NCI-H146 treated with DMSO at 0.1 percent for 48 hours (cell line): Measurements from ENCODE around the gene DACH1.
"Not testable (repeated sequence)": the region's sequence is repeated elsewhere in the genome, so short reads cannot be mapped to it uniquely, and the experiment has no call there.

Experiments used
- DNase-seq: peaks from one replicate; lab custom pipeline; 2025; ENCODE audit not compliant: unreplicated experiment; lab: John Stamatoyannopoulos, UW

The DACH1 gene

DNA sequence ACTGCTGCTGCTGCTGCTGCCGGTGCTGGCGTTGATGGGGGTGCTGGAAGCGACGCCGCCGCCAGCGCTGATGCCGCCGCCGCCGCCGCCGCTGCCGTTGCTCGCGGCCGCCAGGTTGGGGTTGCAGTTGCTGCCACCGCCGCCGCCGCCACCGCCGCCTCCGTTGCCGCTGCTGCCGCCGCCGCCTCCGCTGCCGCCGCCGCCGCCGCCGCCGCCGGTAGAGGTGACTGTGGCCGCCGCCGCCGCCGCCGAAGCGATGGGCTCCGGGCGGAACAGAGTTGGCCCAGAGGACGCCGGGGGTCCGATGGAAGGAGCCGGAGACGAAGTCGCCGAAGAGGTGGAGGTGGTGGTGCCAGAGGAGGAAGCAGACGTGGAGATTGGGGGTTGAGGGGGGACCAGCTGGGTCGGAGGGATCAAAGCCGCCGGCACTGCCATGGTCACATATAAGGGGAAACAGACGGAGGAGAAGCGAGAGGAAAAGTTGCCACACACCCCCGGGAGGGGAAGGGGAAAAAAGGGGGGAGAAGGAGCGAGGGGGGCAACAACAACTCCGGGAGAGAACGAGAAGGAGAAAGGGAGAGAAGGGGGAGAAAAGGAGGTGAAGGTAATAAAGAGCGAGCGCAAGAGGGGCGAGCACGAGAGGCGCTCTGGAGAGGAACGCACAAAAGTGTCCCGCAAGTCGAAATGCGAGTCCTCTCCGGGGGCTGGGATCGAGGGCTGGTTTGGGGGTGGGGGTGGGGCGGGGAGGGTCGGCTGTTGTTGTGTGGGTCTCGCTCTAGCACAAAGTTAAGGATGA is 471 bp downstream of the DACH1 start:
- DNase-seq: peak; percentile 40

DNA sequence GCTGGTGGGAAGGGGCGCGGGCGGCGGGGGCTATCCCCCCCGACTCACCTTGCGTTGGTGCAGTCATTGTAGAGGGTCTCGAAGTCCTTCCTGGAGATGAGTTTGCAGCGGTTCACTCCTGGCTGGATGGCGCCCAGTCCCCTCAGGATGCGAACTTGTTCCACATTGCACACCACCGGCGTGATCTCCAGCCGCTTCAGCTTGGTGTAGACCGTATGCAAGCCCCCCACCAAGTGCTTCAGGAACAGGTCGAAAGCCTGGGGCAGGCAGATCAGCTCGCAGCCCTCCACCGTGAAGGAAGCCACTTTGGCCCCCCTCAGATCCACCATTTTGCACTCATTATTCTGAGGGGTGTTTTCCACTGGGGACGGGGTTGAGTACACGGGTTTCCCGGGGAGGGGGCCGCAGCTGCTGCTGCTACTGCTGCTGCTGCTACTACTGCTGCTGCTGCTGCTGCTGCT is 1.1 kb downstream of the DACH1 start:
- DNase-seq: peak; percentile 40

DNA sequence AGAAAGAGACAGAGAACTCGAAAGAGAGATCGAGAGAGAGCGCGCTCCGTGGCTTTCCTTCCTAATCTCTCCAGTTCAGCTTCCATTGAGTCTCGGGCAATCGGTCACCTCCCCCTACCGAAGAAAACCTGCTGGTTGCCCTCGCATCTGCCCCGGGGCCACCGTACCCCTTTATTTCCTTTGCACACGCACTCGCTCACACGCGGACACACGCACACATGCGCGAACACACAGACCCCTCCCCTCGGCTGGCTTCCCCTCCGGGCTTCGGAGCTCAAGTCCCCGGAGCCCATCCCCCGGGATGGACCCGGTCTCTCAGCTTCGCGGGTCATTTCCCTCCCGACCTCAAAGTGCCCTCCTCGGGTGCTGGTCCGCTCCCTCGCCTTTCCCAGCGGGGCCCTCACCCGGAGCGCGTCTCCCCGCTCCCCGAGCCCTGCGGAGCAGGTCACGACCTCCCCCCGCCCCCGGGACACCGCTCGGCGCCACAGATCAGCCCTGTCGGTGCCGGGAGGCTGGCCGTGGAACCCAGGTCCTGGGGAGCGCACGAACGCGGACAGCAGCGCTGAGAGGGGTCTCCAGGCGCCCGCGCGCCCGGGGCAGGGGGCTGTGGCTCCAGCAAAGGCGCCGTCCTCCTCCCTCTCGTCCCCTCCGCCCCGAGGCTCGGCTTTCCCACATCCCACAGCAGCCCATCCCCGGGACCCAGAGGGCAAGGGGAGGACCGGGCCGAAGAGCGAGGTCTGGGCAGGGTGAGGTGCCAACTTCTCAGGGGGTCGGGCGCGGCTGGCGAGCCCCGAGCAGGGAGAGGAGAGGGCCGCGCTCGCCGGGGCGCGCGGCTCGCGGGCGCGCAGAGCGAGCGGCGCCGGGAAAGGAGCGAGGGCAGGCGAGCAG is 1.8 kb downstream of the DACH1 start:
- peak; percentile 51 for DNase-seq

DNA sequence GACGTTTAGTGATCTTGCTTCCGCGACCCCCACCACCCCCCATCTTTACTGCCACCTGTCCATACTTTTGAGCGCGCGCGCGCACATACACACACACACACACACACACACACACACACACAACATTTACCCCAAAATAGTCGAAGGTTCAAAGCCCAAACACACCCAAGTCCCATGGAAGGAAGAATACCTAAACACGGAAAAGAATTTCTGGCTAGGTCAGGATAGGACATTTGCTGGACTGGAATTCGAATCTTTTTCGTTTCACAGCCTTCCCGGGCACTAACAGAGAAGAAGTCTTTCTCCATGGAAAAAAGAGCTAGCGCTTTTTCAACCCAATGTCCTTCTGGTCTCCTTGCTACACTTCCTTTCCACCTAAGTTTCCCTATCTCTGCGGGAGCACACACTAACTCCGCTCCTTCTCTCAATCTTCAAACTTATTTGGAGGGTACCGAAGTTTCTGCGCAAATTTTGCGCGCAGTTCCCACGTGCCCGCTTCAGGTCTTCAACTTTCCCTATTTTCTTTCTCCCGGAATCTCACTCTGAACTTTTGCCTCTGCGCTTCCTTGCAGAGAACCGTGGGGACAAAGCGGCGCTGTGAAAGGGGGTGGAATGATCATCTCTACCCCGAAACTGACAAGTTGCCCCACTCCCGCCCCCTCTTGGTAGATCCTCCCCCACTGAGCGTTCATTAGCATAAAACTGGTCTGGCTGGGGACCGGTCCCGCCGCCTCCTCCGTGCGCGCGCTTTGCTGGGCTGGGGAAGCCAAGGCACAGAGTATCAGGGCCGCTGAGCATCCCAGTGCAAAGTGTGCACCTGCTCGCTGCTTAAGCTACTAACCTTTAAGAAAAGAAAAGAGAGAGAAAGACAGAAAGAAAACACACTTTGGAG is 2.7 kb downstream of the DACH1 start:
- DNase-seq: peak; percentile 51

- no peak for DNase-seq
Measured at GRCh38 chr13:71863254-71863865, 3.6 kb downstream of the DACH1 start.

DNA sequence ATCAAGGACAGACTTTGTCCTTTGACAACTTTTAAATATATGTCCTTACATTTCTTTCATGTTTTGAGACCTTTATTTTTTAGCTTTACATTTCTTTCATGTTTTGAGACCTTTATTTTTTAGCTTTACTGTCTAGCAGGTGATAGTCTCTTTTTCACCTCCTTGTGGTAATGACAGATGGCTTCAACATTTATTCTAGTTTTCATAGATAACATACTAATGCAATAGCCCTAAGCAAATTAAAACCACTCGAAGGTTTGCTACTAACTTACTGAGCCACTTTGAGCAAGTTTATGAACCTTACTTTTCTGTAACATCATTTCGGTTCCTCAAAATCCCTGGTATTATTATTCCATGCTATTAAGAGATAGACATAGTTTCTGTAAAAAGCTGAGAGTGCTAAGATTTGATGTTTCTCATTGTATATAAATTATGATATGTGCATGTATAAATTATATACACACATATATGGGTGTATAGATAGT is 4.5 kb downstream of the DACH1 start:
- no peak for DNase-seq

DNA sequence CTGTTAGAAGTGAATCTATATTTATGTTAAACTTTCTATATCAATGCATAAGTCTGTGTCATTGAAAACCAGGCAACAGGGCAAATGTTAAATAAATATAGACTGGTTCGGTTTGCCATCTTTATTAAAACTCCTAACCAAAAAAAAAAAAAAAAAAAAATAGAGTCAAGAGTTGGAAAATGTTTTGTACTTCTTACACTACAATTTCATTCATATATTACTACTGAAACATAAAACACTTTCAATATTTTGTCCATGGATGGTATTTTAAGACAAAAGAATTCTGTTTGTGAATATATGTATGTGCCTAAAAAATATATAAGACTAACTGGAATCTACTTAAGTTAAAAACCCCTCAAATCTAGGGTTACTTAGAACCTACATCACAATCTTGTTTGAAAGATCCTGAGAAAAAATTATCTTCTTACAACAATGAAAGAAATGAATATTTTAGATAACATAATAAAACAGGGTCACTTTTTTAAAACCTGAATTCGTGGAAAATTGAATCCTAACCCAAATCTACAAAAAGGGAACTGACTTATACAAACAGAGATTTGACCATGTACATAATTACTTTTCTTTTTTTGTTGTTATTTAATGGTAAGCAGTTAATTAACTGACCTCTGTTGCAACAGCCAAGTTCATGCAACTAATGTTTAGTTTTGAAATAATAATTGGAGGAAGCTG is 5.1 kb downstream of the DACH1 start:
- no peak for DNase-seq

GRCh38 chr13:71860547-71861138 is 6.4 kb downstream of the DACH1 start:
- no peak for DNase-seq

- no peak for DNase-seq
Measured at GRCh38 chr13:71858647-71859046, 8.4 kb downstream of the DACH1 start.

- DNase-seq: no peak
Measured at GRCh38 chr13:71856548-71857043, 10.4 kb downstream of the DACH1 start.

DNA sequence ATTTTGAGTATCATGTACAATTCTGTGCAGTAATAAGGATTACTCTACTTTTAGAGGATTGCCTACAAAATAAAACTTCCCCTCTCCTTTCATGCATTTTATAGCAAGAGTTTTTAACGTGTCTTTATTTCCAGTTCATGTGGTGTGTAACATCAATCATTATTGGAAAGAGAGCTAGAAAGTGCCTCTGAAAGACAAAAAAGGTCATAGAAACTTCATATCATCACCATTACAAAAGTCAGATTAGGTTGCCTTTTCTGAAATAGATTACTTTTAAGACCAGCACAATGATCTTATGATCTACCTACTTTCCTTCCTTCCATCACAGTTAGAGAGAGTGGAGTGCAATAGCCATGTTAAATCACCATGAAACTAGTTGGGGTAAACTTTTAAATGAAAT is 12.6 kb downstream of the DACH1 start:
- no peak for DNase-seq

DNA sequence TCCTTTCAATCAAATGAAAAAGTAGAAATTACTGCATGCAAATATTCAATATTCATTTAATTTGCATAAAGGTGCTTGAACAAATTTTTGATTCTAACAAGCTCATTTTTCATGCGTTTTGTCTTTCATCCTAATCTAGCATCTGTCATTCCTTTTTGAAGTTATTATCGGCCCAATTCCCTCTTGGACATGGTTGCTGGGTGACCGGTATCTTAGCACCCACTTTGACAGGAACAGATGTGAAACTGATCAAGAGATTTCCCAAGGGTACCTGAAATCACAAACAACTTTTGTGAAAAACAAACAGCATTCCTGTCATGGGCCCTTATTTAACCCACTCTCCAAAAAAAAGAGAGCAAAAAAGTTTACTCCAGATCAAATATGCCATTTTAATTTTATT is 13.3 kb downstream of the DACH1 start:
- no peak for DNase-seq

DNA sequence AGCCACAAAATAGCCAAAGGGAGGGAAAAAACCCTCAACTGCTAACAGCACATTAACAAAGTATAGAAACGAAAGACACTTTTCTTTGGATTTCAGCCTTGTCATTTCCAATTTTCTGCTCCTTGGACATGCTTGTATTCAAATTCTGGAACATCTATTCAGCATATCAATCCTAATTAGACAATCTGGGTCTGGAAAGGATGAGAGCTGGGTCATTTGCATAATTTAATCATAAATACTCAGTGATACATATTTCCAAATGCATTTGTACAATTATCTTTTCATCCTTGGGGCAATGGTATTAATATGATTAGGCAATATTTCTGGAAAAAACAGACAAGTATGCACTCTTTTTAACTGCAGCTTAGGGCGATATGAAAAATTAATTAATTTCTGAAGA is 14.3 kb downstream of the DACH1 start:
- DNase-seq: no peak

- DNase-seq: no peak
Measured at GRCh38 chr13:71851498-71852409, 15.2 kb downstream of the DACH1 start.

GRCh38 chr13:71842003-71842402 is 25.0 kb downstream of the DACH1 start:
- DNase-seq: no peak

DNA sequence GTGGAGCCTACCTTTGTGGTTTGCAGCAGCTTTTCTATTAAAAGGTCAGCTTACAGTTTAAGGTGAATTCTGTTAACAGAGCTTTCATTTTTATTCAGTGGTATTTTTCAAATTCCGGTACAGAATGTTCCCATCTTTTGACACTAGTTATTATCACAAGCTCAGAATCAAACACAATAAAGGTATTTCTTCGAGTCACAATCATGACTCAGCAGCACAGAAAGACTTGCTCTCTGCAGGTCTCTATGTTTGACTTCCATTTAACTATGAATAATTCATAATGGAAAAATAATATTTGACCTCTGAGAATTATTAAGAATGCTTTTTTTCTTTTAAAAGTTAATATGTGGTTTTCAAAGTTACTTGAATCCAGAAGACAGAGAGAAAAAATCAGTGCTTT is 28.2 kb downstream of the DACH1 start:
- DNase-seq: no peak

DNA sequence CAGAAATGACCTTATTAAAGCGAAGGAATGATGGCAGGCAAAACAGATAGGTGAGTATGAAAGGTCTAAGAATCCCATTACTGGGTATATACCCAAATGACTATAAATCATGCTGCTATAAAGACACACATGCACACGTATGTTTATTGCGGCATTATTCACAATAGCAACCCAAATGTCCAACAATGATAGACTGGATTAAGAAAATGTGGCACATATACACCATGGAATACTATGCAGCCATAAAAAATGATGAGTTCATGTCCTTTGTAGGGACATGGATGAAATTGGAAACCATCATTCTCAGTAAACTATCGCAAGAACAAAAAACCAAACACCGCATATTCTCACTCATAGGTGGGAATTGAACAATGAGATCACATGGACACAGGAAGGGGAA is 29.4 kb downstream of the DACH1 start:
- not testable (repeated sequence) for DNase-seq

DNA sequence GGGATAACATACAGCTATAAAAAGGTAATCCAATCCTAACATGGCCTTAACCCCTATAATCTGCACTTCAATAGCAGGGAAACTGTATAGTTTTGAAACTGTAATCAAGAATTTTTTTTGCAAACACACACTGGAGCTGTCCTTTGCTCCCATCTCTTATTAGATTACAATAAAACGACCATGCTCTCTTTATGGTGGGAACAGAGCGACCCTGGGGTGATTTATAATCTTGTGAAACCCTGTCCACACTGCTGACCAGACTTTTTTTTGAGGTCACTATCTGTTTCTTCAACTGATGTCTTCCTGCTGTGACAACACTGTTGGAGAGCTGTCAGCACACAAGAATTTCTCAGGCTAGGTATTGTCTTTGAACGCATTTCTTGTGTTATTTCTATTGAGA is 35.3 kb downstream of the DACH1 start:
- DNase-seq: peak; percentile 40
